ENCODE measurements around the gene PLCH2. TPM values are rescaled to one million over a fixed set of nuclear protein-coding genes. Genes with fewer than 3 reads are reported as not detected.

The PLCH2 gene
- total RNA-seq, 1 experiment from 2014 or later: 7.2 TPM

- H3K9me2 ChIP-seq (replicated peaks; ENCODE audit: low read length): no peaks in the 10 kb centered on the region
- H3K27ac ChIP-seq (ENCODE audit: low read length): no peak overlapping the region
- TF ChIP-seq CTCF (conservative IDR thresholded peaks at IDR 0.05; ENCODE audit: low read depth, low read length) (no peak), EZH2phosphoT487 (IDR thresholded peaks at IDR 0.05; ENCODE audit: borderline replicate concordance, low read length) (no peak), EZH2 (IDR thresholded peaks at IDR 0.05; ENCODE audit: low read length, unreplicated experiment) (no peak)
- H3K9ac ChIP-seq (ENCODE audit: low read length): no peak overlapping the region
- no TSS peak for BruUV-seq (replicated peaks)
- H3K4me3 ChIP-seq (ENCODE audit: low read length): no peak overlapping the region
- no peak overlapping the region for H2AFZ ChIP-seq (ENCODE audit: low read length)
- H3K4me2 ChIP-seq (ENCODE audit: low read length): no peak overlapping the region
- no peaks in the 10 kb centered on the region for H3K79me2 ChIP-seq (ENCODE audit: low read length)
- POLR2A ChIA-PET (ENCODE audit: unreplicated experiment): no interaction called here
- intact Hi-C loops (cut with micrococcal nuclease): no loop called here
- peaks cover 30% of the 10 kb centered on the region for H3K4me1 ChIP-seq (ENCODE audit: insufficient read depth, low read length)
- H4K20me1 ChIP-seq (ENCODE audit: low read length): no peaks in the 10 kb centered on the region
- no peaks in the 10 kb centered on the region for H3K27me3 ChIP-seq (ENCODE audit: low read length)
- no peak for DNase-seq
- CTCF ChIA-PET: no interaction called here
- no peak for ATAC-seq
- H3F3A ChIP-seq (ENCODE audit: low read length, unreplicated experiment): no peaks in the 10 kb centered on the region
- H3K9me3 ChIP-seq (ENCODE audit: low read length): no peaks in the 10 kb centered on the region
- H3K36me3 ChIP-seq (ENCODE audit: low read depth, low read length): no peaks in the 10 kb centered on the region
These were observed 20.1 kb downstream of the PLCH2 start for GRCh38 chr1:2496087-2496622.

GRCh38 chr1:2496746-2497145 is 20.7 kb downstream of the PLCH2 start:
- H3K4me3 ChIP-seq (ENCODE audit: low read length): no peak overlapping the region

More at GRCh38 chr1:2496746-2497145, 20.7 kb downstream of the PLCH2 start:
- intact Hi-C loops (cut with micrococcal nuclease): no loop called here
- Histone ChIP-seq H3K27me3 (ENCODE audit: low read length) (no peaks in the 10 kb centered on the region), H2AFZ (ENCODE audit: low read length) (no peak overlapping the region), H4K20me1 (ENCODE audit: low read length) (no peaks in the 10 kb centered on the region), H3K36me3 (ENCODE audit: low read depth, low read length) (no peaks in the 10 kb centered on the region), H3K9me2 (replicated peaks; ENCODE audit: low read length) (no peaks in the 10 kb centered on the region), H3F3A (ENCODE audit: low read length, unreplicated experiment) (no peaks in the 10 kb centered on the region), H3K27ac (ENCODE audit: low read length) (no peak overlapping the region), H3K9ac (ENCODE audit: low read length) (no peak overlapping the region), H3K79me2 (ENCODE audit: low read length) (no peaks in the 10 kb centered on the region), H3K4me1 (ENCODE audit: insufficient read depth, low read length) (peaks cover 30% of the 10 kb centered on the region), H3K9me3 (ENCODE audit: low read length) (no peaks in the 10 kb centered on the region), H3K4me2 (ENCODE audit: low read length) (no peak overlapping the region)
- DNase-seq: no peak
- no peak for ATAC-seq
- POLR2A ChIA-PET (ENCODE audit: unreplicated experiment): no interaction called here
- no peak for TF ChIP-seq CTCF (conservative IDR thresholded peaks at IDR 0.05; ENCODE audit: low read depth, low read length)
- no peak for TF ChIP-seq EZH2phosphoT487 (IDR thresholded peaks at IDR 0.05; ENCODE audit: borderline replicate concordance, low read length)
- TF ChIP-seq EZH2 (IDR thresholded peaks at IDR 0.05; ENCODE audit: low read length, unreplicated experiment): no peak
- no TSS peak for BruUV-seq (replicated peaks)
- CTCF ChIA-PET: no interaction called here

All from PC-3 (cell line).